Measurements from ENCODE around the gene INPPL1. TPM values are rescaled to one million over a fixed set of nuclear protein-coding genes. Genes with fewer than 3 reads are reported as not detected.

INPPL1 gene
- total RNA-seq, 1 donor from 2014 or later, result 96.6 TPM

DNA sequence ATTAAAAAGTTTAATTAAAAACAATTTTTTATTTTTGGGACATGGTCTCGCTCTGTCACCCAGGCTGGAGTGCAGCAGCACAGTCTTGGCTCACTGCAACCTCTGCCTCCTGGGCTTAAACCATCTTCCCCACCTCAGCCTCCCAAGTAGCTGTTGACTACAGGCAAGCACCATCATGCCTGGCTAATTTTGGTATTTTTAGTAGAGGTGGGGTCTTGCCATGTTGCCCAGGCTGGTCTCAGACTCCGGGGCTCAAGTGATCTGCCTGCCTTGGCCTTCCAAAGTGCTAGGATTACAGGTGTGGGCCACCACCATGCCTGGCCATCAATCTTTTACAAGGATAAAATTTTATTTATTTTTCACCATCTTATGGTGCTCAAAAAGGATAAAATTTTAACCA, 62.7 kb downstream of the INPPL1 start:
- DNase-seq (ENCODE audit: low read depth), result no peak

Other genes starting within 250 kb of the INPPL1 start
- gene IL18BP, start 225.9 kb upstream of the INPPL1 start, total RNA-seq, result 1.6 and 4.8 TPM in 2 replicates
- gene NUMA1, start 144.2 kb upstream of the INPPL1 start, total RNA-seq, result 123 and 183 TPM in 2 replicates
- gene LRRC51, start 143.9 kb upstream of the INPPL1 start, total RNA-seq, result 6.8 and 11.7 TPM in 2 replicates
- 77.4 and 82.0 TPM in 2 replicates for gene LAMTOR1, start 121.5 kb upstream of the INPPL1 start, total RNA-seq
- gene TOMT, start 118.8 kb upstream of the INPPL1 start, total RNA-seq, result not detected in 2 replicates
- gene ANAPC15, start 112.1 kb upstream of the INPPL1 start, total RNA-seq, result 17.2 and 21.5 TPM in 2 replicates
- 1.9 and 7.6 TPM in 2 replicates for gene FOLR3, start 89.0 kb upstream of the INPPL1 start, total RNA-seq
- gene FOLR1, start 32.6 kb upstream of the INPPL1 start, total RNA-seq, result 23.3 and 108 TPM in 2 replicates
- not detected in 2 replicates for gene FOLR2, start 8.0 kb upstream of the INPPL1 start, total RNA-seq
- gene PHOX2A, start 19.4 kb downstream of the INPPL1 start, total RNA-seq, result not detected in 2 replicates
- 51.7 and 52.4 TPM in 2 replicates for gene CLPB, start 209.8 kb downstream of the INPPL1 start, total RNA-seq

All from renal cortical epithelial cell (primary cell).